HG02943 (cell line): ENCODE results near the gene TRUB1.

Experiments used
- ATAC-seq: cut with Tn5 transposase; IDR thresholded peaks from one replicate; pipeline ENCODE4 v1.9.1; 2021; ENCODE audit warnings: mild to moderate bottlenecking, low read depth, moderate library complexity; ENCODE audit not compliant: unreplicated experiment

Gene TRUB1

GRCh38 chr10:114973997-114974396, 36.0 kb downstream of the TRUB1 start:
- ATAC-seq, result no peak

- ATAC-seq, result no peak
Measured at GRCh38 chr10:114974625-114975024, 36.6 kb downstream of the TRUB1 start.

- ATAC-seq, result no peak
Measured at GRCh38 chr10:114975091-114975490, 37.1 kb downstream of the TRUB1 start.

GRCh38 chr10:114982989-114983388, 45.0 kb downstream of the TRUB1 start:
- no peak for ATAC-seq

- ATAC-seq, result no peak
Measured at GRCh38 chr10:114987995-114988394, 50.0 kb downstream of the TRUB1 start.

GRCh38 chr10:114990586-114990985, 52.6 kb downstream of the TRUB1 start:
- no peak for ATAC-seq

GRCh38 chr10:114990991-114991390, 53.0 kb downstream of the TRUB1 start:
- no peak for ATAC-seq

- ATAC-seq, result no peak
Measured at GRCh38 chr10:114992189-114992775, 54.3 kb downstream of the TRUB1 start.

- ATAC-seq, result no peak
Measured at GRCh38 chr10:114995468-114996247, 57.7 kb downstream of the TRUB1 start.

- ATAC-seq, result no peak
Measured at GRCh38 chr10:114996542-114996941, 58.5 kb downstream of the TRUB1 start.

- ATAC-seq, result no peak
Measured at GRCh38 chr10:114998993-114999392, 61.0 kb downstream of the TRUB1 start.

GRCh38 chr10:115001506-115002381, 63.7 kb downstream of the TRUB1 start:
- ATAC-seq, result peak; percentile 70

GRCh38 chr10:115003396-115003795, 65.4 kb downstream of the TRUB1 start:
- no peak for ATAC-seq

GRCh38 chr10:115004236-115004862, 66.4 kb downstream of the TRUB1 start:
- no peak for ATAC-seq

- no peak for ATAC-seq
Measured at GRCh38 chr10:115005771-115006170, 67.8 kb downstream of the TRUB1 start.

GRCh38 chr10:115018185-115018931, 80.4 kb downstream of the TRUB1 start:
- no peak for ATAC-seq

GRCh38 chr10:115020449-115020848, 82.5 kb downstream of the TRUB1 start:
- no peak for ATAC-seq

GRCh38 chr10:115022733-115023132, 84.7 kb downstream of the TRUB1 start:
- no peak for ATAC-seq

- no peak for ATAC-seq
Measured at GRCh38 chr10:115023715-115024114, 85.7 kb downstream of the TRUB1 start.

- ATAC-seq, result no peak
Measured at GRCh38 chr10:115024371-115024770, 86.4 kb downstream of the TRUB1 start.
